Measurements from ENCODE around the gene AVPR1B. TPM values are rescaled to one million over a fixed set of nuclear protein-coding genes. Genes with fewer than 3 reads are reported as not detected.

AVPR1B gene
- total and polyA plus RNA-seq, 11 donors = not detected

DNA sequence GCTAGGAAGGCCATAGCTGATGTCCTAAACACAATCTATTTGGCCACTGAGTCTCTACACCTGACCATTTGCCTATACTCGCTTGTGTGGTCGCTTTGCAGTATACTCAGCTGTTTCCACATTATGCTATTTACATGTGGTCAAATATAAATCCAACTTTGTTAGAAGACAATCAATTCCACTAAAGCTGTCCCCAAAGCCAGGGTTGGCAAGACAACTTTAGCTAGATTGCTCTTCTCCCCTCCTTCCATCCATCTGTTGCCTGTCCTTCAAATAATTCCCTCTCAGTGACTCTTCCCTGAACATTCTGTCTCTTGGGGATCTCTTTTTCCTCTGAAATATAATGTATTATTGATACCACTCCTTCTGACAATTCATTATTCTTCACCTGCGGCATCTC, 30.1 kb downstream of the AVPR1B start:
- ATAC-seq (no peak), DNase-seq (no peak)
- Histone ChIP-seq H3K4me1 (peaks cover 0 to 12% (median 0%) of the 10 kb centered on the region in 12 donors), H3K27me3 (no peaks in the 10 kb centered on the region), H3K9me3 (no peaks in the 10 kb centered on the region), H3K27ac (no peak overlapping the region), H3K4me3 (no peak overlapping the region), H3K36me3 (no peaks in the 10 kb centered on the region)
- intact Hi-C loops (cut with DNase I) = no loop called here
- TF ChIP-seq POLR2A (IDR thresholded peaks at IDR 0.05) = no peak
- TF ChIP-seq, protein P1, sequence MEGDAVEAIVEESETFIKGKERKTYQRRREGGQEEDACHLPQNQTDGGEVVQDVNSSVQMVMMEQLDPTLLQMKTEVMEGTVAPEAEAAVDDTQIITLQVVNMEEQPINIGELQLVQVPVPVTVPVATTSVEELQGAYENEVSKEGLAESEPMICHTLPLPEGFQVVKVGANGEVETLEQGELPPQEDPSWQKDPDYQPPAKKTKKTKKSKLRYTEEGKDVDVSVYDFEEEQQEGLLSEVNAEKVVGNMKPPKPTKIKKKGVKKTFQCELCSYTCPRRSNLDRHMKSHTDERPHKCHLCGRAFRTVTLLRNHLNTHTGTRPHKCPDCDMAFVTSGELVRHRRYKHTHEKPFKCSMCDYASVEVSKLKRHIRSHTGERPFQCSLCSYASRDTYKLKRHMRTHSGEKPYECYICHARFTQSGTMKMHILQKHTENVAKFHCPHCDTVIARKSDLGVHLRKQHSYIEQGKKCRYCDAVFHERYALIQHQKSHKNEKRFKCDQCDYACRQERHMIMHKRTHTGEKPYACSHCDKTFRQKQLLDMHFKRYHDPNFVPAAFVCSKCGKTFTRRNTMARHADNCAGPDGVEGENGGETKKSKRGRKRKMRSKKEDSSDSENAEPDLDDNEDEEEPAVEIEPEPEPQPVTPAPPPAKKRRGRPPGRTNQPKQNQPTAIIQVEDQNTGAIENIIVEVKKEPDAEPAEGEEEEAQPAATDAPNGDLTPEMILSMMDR (IDR thresholded peaks at IDR 0.05) = no peak
- WGBS, 4 donors = 90 to 97% (median 95%) methylated on average over 3 of the region's 3 CpGs

DNA sequence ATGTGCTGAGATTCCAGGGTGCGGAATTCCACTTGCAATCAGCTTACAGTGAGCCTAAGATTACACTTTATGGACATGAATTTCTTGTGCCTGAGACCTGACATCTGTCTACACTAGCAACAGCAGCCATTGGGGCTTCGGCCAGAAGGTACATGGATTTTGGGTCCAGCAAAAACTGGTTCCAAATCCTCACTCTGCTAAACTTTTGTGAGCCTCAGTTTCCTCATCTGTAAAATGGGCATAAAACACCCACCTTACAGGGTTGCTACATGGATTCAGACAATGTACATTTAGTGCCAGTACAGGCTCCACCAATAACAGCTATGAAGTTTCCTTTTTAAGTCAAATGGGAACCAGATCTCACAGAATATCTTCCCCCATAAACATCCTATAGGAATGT, 33.4 kb downstream of the AVPR1B start:
- no peak overlapping the region for H3K4me3 ChIP-seq
- H3K36me3 ChIP-seq = no peaks in the 10 kb centered on the region
- 93 to 98% (median 95%) methylated on average over 2 of the region's 2 CpGs for WGBS, 4 donors
- peaks cover 0 to 12% (median 0%) of the 10 kb centered on the region in 12 donors for H3K4me1 ChIP-seq
- intact Hi-C loops (cut with DNase I) = no loop called here
- no peaks in the 10 kb centered on the region for H3K9me3 ChIP-seq
- TF ChIP-seq POLR2A (IDR thresholded peaks at IDR 0.05) = no peak
- H3K27ac ChIP-seq = no peak overlapping the region
- no peaks in the 10 kb centered on the region for H3K27me3 ChIP-seq
- no peak for ATAC-seq
- no peak for DNase-seq

DNA sequence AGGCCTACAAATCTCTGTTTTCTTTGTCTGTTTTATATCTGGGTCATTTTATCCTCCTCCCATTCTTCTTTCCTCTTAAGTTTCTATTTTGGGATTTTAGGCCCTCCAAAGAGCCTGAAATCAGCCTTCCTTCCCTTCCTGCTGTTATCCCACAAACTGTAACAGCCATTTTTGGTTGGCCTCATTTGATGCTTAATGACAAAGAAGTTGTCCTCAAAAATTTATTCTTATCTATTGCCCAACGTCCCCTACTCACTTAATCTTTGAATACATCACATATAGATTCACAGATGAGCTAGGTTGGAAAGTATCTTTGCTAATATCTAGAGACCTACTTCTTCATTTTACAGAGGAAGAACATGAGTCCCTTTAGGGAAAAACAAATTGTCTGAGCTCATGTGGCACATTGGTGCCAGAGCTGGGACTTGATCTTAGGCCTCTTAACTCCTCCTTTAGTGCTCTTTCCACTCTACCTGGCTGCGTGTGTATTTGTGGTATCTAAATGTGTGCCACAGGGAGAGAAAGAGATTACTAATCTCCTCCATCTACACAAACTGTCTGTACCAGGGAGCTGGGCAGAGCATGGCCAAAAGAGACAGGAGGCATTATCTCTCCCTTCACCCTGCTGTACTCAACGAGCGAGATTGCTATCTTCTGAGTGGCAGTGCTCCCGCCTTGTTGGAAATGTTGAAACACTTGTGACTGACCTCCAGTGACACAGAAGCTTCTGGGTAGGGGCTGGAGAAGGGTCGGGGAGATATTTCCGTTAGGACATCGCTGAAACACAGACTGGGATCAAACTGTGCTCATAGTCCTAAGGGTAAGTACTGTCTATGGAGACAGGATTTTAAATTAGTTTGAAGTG, 34.1 kb downstream of the AVPR1B start:
- DNase-seq (no peak), ATAC-seq (no peak)
- peaks cover 0 to 12% (median 0%) of the 10 kb centered on the region in 12 donors for H3K4me1 ChIP-seq
- no peaks in the 10 kb centered on the region for H3K27me3 ChIP-seq
- no peak overlapping the region for H3K27ac ChIP-seq
- no peak overlapping the region for H3K4me3 ChIP-seq
- intact Hi-C loops (cut with DNase I) = no loop called here
- WGBS, 4 donors = 59 to 67% (median 63%) methylated on average over 8 of the region's 8 CpGs
- no peaks in the 10 kb centered on the region for H3K36me3 ChIP-seq
- H3K9me3 ChIP-seq = no peaks in the 10 kb centered on the region
- TF ChIP-seq, protein P1 (IDR thresholded peaks at IDR 0.05) = no peak
- no peak for TF ChIP-seq POLR2A (IDR thresholded peaks at IDR 0.05)

DNA sequence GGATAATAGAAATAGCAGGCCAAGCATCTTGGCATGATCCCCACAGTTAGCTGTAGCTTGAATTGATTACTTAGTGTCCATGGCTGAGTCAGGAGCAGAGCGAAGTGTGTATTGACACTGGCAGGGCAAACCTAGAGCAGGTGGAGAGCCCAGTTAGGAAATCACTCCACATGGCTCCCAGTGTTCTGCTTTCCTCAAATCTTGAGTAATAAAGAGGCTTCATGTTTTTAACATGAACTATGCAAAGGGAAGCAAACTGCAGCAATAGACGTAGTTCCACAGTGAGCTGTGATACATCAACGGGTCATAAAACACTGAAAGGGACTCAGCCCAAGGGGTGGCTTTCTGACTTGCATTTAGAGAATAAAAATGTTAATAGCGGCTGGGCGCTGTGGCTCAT, 35.3 kb downstream of the AVPR1B start:
- H3K4me1 ChIP-seq = peaks cover 0 to 12% (median 0%) of the 10 kb centered on the region in 12 donors
- TF ChIP-seq, protein P1 (IDR thresholded peaks at IDR 0.05) = no peak
- TF ChIP-seq POLR2A (IDR thresholded peaks at IDR 0.05) = no peak
- H3K27me3 ChIP-seq = no peaks in the 10 kb centered on the region
- H3K36me3 ChIP-seq = no peaks in the 10 kb centered on the region
- WGBS, 4 donors = 91 to 93% (median 91%) methylated on average over 5 of the region's 5 CpGs
- no peak for ATAC-seq
- no peak for DNase-seq
- H3K4me3 ChIP-seq = no peak overlapping the region
- H3K27ac ChIP-seq = no peak overlapping the region
- intact Hi-C loops (cut with DNase I) = no loop called here
- no peaks in the 10 kb centered on the region for H3K9me3 ChIP-seq

Measured in heart left ventricle (tissue), 16 donors.